Posterior cingulate gyrus (tissue), 11 donors: ENCODE measurements around the gene POU4F2.

Experiments
- DNase-seq, 10 donors: peaks; one replicate each; pipeline versions ENCODE4 v3.0.0 to v3.0.0-alpha.2; 2020 to 2021; ENCODE audit warnings: mixed read lengths in 3 of 10
- intact Hi-C: fragments of 100-400 bp; cut with DNase I; formaldehyde crosslinking; loops from one replicate; pipeline ENCODE4 v1.15.1; 2023

The POU4F2 gene

GRCh38 chr4:146638786-146639505, at the start of gene POU4F2:
POU4F2 (plus strand) TSS chr4:146638893; CDS start chr4:146639141, 248 bp downstream.
- intact Hi-C loops: no loop called here
- peak in 4 of 10 donors; percentile 27 to 88 (median 78) for DNase-seq

- intact Hi-C loops: no loop called here
- no peak for DNase-seq
Measured at GRCh38 chr4:146590801-146591200, 47.9 kb upstream of the POU4F2 start.

- intact Hi-C loops: no loop called here
- no peak for DNase-seq
Measured at GRCh38 chr4:146592019-146592418, 46.7 kb upstream of the POU4F2 start.

- intact Hi-C loops: no loop called here
Measured at GRCh38 chr4:146632770-146633470, 5.8 kb upstream of the POU4F2 start.

GRCh38 chr4:146633471-146633800, 5.3 kb upstream of the POU4F2 start:
- intact Hi-C loops: no loop called here
- DNase-seq: no peak

More at GRCh38 chr4:146632770-146633470, 5.8 kb upstream of the POU4F2 start:
- DNase-seq: no peak

- no peak for DNase-seq
- intact Hi-C loops: no loop called here
Measured at GRCh38 chr4:146634825-146635224, 3.9 kb upstream of the POU4F2 start.

GRCh38 chr4:146637621-146638332, 916 bp upstream of the POU4F2 start:
- intact Hi-C loops: no loop called here

GRCh38 chr4:146638333-146638785, 334 bp upstream of the POU4F2 start:
- DNase-seq: no peak
- intact Hi-C loops: no loop called here

More at GRCh38 chr4:146637621-146638332, 916 bp upstream of the POU4F2 start:
- peak in 3 of 10 donors; percentile 62 to 79 (median 72) for DNase-seq

- DNase-seq: no peak
- intact Hi-C loops: no loop called here
Measured at GRCh38 chr4:146639506-146639932, 826 bp downstream of the POU4F2 start.

- intact Hi-C loops: no loop called here
- DNase-seq: peak in 2 of 10 donors; percentile 64 to 73
Measured at GRCh38 chr4:146640021-146640464, 1.4 kb downstream of the POU4F2 start.

GRCh38 chr4:146640465-146641061, 1.9 kb downstream of the POU4F2 start:
- DNase-seq: no peak
- intact Hi-C loops: no loop called here

- no peak for DNase-seq
- intact Hi-C loops: no loop called here
Measured at GRCh38 chr4:146641762-146642161, 3.1 kb downstream of the POU4F2 start.

GRCh38 chr4:146643812-146644401, 5.2 kb downstream of the POU4F2 start:
- intact Hi-C loops: no loop called here
- no peak for DNase-seq

GRCh38 chr4:146645921-146646320, 7.2 kb downstream of the POU4F2 start:
- intact Hi-C loops: no loop called here
- DNase-seq: no peak

GRCh38 chr4:146646593-146647325, 8.1 kb downstream of the POU4F2 start:
- no peak for DNase-seq
- intact Hi-C loops: no loop called here

- DNase-seq: no peak
- intact Hi-C loops: no loop called here
Measured at GRCh38 chr4:146647615-146648460, 9.1 kb downstream of the POU4F2 start.

GRCh38 chr4:146648461-146648783, 9.7 kb downstream of the POU4F2 start:
- intact Hi-C loops: no loop called here
- DNase-seq: no peak

- intact Hi-C loops: no loop called here
- DNase-seq: no peak
Measured at GRCh38 chr4:146649232-146649631, 10.5 kb downstream of the POU4F2 start.

- peak in 1 of 10 donors; percentile 70 for DNase-seq
- intact Hi-C loops: no loop called here
Measured at GRCh38 chr4:146650034-146650433, 11.3 kb downstream of the POU4F2 start.
